GM10266 (cell line): ENCODE measurements around the gene C1orf21.

ENCODE experiments used
- DNase-seq: peaks from one replicate; pipeline ENCODE4 v3.0.0; 2012; ENCODE audit errors: extremely low spot score
- TF ChIP-seq, protein P1 (sequence below): IDR thresholded peaks from 2 replicates; pipeline ENCODE4 v1.5.1; 2012; ENCODE audit warnings: mild to moderate bottlenecking, low read depth; ENCODE audit not compliant: control insufficient read depth, insufficient read depth; ENCODE audit errors: missing control alignments

C1orf21 gene

DNA sequence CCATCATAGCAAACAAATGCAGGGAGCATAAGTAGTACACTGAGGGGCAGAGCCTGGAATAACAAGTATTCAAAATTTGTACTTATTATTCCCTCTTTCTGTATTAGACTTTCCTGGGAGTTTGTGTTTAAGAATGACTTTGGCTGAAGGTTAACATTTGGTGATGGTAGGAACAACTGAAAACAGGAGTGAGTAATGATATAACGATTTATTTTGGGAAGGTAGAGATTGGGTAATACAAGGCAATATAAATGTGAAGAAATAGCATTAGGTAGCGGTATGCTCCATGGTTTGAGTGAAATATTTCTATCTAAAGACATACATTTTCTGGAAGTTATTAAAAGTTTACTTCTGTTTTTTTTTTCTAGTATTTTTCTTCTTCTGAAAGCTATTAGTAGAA, 18.5 kb upstream of the C1orf21 start:
- DNase-seq: no peak

DNA sequence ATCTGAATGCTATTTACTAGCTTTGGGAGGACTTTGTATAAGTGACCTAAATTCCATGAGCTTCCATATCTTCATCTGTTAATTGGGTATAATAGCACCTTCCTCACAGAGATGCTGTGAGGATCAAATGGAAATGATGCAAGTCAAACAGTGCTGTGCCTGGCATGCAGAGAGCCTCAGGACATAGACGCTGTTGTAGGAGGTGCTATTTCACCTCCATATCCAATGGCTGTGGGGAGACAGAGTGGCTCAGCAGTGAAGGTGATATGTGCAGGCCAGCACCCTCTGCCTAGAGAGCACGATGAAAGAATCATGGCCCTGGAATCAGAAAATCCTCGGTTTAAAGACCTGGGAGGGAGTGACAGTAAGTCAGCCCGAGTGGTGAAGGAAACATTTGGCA, 16.0 kb upstream of the C1orf21 start:
- no peak for DNase-seq
- TF ChIP-seq, protein P1, sequence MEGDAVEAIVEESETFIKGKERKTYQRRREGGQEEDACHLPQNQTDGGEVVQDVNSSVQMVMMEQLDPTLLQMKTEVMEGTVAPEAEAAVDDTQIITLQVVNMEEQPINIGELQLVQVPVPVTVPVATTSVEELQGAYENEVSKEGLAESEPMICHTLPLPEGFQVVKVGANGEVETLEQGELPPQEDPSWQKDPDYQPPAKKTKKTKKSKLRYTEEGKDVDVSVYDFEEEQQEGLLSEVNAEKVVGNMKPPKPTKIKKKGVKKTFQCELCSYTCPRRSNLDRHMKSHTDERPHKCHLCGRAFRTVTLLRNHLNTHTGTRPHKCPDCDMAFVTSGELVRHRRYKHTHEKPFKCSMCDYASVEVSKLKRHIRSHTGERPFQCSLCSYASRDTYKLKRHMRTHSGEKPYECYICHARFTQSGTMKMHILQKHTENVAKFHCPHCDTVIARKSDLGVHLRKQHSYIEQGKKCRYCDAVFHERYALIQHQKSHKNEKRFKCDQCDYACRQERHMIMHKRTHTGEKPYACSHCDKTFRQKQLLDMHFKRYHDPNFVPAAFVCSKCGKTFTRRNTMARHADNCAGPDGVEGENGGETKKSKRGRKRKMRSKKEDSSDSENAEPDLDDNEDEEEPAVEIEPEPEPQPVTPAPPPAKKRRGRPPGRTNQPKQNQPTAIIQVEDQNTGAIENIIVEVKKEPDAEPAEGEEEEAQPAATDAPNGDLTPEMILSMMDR: no peak

More for the DNA sequence above, 18.5 kb upstream of the C1orf21 start:
- TF ChIP-seq, protein P1: no peak

DNA sequence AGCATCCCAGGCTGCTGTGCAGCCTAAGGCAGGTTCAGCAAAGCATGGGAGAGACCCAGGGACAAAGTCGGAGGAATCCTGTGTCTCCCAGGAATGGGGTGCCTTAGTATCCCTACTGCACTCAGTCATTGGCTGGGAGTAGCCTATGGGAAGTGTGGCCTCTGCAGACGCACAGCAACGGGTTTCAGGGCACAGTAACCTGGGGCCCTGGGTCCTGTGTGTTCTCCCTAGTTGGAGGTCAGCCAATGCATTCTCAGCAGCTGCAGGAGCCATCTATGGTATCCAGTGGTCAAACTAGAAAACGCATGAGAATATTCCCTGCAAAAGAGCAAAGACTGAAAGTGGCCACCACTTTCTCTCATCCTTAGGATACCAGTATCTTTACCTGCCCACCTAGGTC, 13.7 kb upstream of the C1orf21 start:
- DNase-seq: no peak
- TF ChIP-seq, protein P1: no peak

DNA sequence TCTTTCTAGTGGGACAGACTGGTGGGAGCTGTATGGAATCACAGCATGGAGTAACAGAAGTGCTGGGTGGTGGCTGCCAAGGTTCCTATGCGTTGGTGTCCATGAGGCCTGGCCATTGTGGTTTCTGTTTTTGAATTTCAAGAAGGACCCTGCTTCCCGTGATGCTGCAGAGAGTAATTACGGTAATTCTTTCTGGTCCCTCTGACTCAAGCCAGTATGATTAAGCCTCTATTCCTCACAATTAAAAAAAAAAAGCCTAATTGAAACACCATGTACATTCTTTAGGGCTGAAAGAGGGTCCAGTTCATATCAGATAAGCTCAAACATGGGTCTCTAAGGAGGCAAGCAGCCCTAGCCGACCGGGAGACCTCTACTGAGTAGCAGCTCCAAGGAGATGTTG, 10.5 kb upstream of the C1orf21 start:
- TF ChIP-seq, protein P1: no peak
- DNase-seq: no peak

DNA sequence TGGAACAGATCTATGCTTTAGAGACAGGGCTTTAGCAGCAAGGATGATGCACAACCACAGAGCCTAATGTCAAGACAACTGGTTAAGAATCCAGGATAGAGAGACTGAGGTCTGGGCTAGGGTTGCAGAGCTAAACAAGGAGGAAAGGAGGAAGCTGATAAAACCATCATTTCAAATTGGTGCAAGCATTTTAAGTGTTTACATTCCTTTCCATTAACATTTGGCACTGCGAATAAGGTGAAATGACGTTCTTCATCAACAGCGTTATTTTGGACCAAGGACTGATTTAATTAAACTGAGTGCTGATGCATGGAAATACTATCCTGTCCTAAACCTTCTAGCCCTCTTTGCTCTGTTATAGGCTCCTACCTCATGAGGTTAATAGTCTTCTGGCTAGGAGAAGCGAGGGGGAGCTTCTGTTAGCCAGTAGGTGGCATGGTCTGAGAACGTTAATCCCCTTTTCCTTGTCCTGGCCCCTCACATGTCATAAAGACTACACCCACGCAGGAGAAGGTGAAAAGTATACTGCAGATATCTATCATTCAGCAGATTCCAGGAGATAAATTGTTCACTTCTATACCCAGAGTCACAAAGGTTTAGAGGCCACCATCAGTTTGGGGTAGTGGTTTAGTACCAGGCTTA, 7.6 kb upstream of the C1orf21 start:
- TF ChIP-seq, protein P1: no peak
- DNase-seq: no peak

DNA sequence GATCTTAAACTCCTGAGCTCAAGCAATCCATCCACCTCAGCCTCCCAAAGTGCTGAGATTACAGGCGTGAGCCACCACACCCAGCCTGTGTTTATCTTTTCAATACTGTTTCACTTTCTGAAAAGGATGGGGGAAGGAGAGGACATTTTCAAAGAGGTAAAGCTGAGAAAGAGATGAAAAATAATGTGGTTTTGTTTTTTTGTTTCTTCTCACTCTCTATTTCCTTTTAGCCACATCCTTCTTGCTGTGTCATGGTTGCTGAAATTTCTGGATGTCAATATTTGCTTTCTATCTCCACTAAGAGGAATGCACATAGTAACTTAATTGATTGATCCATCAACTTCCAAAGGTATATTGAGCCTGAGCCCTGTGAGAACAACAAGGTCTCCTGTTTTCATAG, 6.4 kb upstream of the C1orf21 start:
- TF ChIP-seq, protein P1: no peak
- DNase-seq: no peak

DNA sequence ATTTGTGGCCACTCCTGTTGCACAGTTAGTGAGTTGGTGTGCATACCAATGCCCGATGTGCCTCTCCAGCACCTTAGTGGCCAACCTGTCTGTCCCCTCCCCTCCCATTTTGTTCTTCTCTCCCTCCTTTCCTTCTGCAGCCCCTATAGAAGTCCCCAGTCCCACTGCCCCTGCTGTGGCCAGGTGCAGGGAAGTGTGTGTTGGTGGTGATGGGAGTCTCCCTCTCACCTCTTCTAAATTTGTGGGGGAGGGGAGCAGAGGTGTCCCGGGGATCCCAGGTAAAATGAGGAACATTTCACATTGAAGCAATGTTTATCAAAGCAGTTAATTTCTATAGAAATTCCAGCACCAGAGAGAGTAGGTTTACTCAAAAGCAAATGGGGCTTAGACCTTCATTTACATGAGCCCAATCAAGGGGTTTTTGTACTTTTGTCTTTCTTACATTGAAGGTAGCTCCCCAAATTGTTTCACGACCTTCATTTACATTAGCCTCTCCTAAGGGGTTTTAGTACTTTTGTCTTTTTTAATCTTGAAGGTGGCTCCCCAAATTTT, 3.0 kb upstream of the C1orf21 start:
- no peak for DNase-seq
- TF ChIP-seq, protein P1: no peak
